Type B pancreatic cell (in vitro differentiated cells): ENCODE measurements around the gene FN3K. TPM values are rescaled to one million over a fixed set of nuclear protein-coding genes. Genes with fewer than 3 reads are reported as not detected.
A peak's percentile ranks its signal among the peaks of the same experiment; 100 is the strongest.

ENCODE experiments used
- DNase-seq: peaks from one replicate; pipeline ENCODE4 v3.0.0; 2021; ENCODE audit warnings: mixed read lengths; ENCODE audit not compliant: unreplicated experiment; ENCODE audit errors: extremely low spot score
- H3K27ac Mint-ChIP-seq: 2 replicates; pipeline ENCODE4 v1.8.0; 2021; ENCODE audit warnings: mild to moderate bottlenecking, mixed read lengths
- H3K27me3 Mint-ChIP-seq: 2 replicates; pipeline ENCODE4 v1.8.0; 2021; ENCODE audit warnings: mixed read lengths
- H3K36me3 Mint-ChIP-seq: 2 replicates; pipeline ENCODE4 v1.8.0; 2021; ENCODE audit warnings: mixed read lengths
- H3K4me1 Mint-ChIP-seq: one replicate; pipeline ENCODE4 v1.8.0; 2021; ENCODE audit warnings: mixed read lengths; ENCODE audit not compliant: unreplicated experiment
- H3K4me3 Mint-ChIP-seq: 2 replicates; pipeline ENCODE4 v1.8.0; 2021; ENCODE audit warnings: mild to moderate bottlenecking, mixed read lengths
- H3K9me3 Mint-ChIP-seq: 2 replicates; pipeline ENCODE4 v1.8.0; 2021; ENCODE audit warnings: mixed read lengths
- long read RNA-seq: library from polyadenylated mRNA; unstranded; transcript quantifications from one replicate; pipeline ENCODE4 v2.0.0, GENCODE V29; 2020
- total RNA-seq: library from RNA; stranded (reverse); gene quantifications from 2 replicates; pipeline ENCODE4 v1.2.1, GENCODE V29; 2021; ENCODE audit warnings: low replicate concordance
- TF ChIP-seq, protein P1 (sequence below): fragments of 200-600 bp; sonication (generic); conservative IDR thresholded peaks from 2 replicates; pipeline ENCODE4 v1.5.0; 2021; ENCODE audit warnings: antibody characterized with exemption, mild to moderate bottlenecking

FN3K gene
- 30.3 and 31.3 TPM in 2 replicates for total RNA-seq
- long read RNA-seq, partial matches to known transcripts, result 1 of 4 reads
- long read RNA-seq, other reads (novel, unspliced or antisense), result 3 of 4 reads

- Mint-ChIP-seq H3K27ac (peak within 1 kb of the TSS; percentile 48), H3K4me1 (no peaks in the 10 kb centered on the region), H3K4me3 (peak within 1 kb of the TSS; percentile 84), H3K36me3 (peaks cover 18% of the 10 kb centered on the region), H3K9me3 (no peaks in the 10 kb centered on the region), H3K27me3 (no peaks in the 10 kb centered on the region)
- DNase-seq, result no peak
- TF ChIP-seq, protein P1, sequence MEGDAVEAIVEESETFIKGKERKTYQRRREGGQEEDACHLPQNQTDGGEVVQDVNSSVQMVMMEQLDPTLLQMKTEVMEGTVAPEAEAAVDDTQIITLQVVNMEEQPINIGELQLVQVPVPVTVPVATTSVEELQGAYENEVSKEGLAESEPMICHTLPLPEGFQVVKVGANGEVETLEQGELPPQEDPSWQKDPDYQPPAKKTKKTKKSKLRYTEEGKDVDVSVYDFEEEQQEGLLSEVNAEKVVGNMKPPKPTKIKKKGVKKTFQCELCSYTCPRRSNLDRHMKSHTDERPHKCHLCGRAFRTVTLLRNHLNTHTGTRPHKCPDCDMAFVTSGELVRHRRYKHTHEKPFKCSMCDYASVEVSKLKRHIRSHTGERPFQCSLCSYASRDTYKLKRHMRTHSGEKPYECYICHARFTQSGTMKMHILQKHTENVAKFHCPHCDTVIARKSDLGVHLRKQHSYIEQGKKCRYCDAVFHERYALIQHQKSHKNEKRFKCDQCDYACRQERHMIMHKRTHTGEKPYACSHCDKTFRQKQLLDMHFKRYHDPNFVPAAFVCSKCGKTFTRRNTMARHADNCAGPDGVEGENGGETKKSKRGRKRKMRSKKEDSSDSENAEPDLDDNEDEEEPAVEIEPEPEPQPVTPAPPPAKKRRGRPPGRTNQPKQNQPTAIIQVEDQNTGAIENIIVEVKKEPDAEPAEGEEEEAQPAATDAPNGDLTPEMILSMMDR, result no peak
These were observed at the start of gene FN3K for GRCh38 chr17:82734987-82735866. Gene FN3K, plus strand, starts transcription at chr17:82735615. Its CDS starts 22 bp downstream, at chr17:82735637.

GRCh38 chr17:82686366-82687324 lies 48.8 kb upstream of the FN3K start:
- Mint-ChIP-seq H3K27me3 (no peaks in the 10 kb centered on the region), H3K4me3 (no peak overlapping the region), H3K4me1 (peaks cover 9% of the 10 kb centered on the region), H3K27ac (no peak overlapping the region), H3K9me3 (no peaks in the 10 kb centered on the region), H3K36me3 (peaks cover 5% of the 10 kb centered on the region)
- DNase-seq, result no peak
- TF ChIP-seq, protein P1, result no peak

- Mint-ChIP-seq H3K27ac (no peak overlapping the region), H3K9me3 (no peaks in the 10 kb centered on the region), H3K4me3 (no peak overlapping the region), H3K27me3 (no peaks in the 10 kb centered on the region), H3K4me1 (peaks cover 9% of the 10 kb centered on the region), H3K36me3 (peaks cover 5% of the 10 kb centered on the region)
- no peak for DNase-seq
- TF ChIP-seq, protein P1, result no peak
These were observed 48.0 kb upstream of the FN3K start for GRCh38 chr17:82687375-82687861.

- no peaks in the 10 kb centered on the region for H3K9me3 Mint-ChIP-seq
- TF ChIP-seq, protein P1, result no peak
- H3K27ac Mint-ChIP-seq, result no peak overlapping the region
- H3K4me1 Mint-ChIP-seq, result peaks cover 9% of the 10 kb centered on the region
- no peaks in the 10 kb centered on the region for H3K27me3 Mint-ChIP-seq
- H3K4me3 Mint-ChIP-seq, result no peak overlapping the region
- DNase-seq, result no peak
- peaks cover 5% of the 10 kb centered on the region for H3K36me3 Mint-ChIP-seq
These were observed 47.5 kb upstream of the FN3K start for GRCh38 chr17:82687871-82688270.

DNA sequence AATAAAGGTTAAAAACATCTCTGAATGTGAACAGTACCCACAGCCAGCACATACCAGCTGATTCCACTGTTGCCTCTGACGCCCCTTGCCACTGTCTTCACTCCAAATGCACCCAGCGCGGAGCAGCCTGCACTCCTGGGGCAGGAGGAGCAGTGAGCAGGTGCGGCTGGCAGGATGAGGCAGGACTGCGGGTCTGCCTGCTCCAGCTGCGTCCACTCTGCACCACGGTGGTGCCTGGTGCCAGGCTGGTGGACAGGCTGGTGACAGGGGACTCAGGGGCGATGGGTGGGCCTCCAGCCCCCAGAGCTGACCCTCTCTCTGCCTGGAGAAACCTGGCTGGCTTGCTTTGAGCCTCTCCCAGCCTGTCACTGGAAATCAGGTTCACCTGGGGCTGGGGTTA lies 46.3 kb upstream of the FN3K start:
- Mint-ChIP-seq H3K36me3 (peaks cover 8% of the 10 kb centered on the region), H3K27ac (no peak overlapping the region), H3K4me3 (no peak overlapping the region), H3K9me3 (no peaks in the 10 kb centered on the region), H3K27me3 (no peaks in the 10 kb centered on the region), H3K4me1 (peaks cover 14% of the 10 kb centered on the region)
- TF ChIP-seq, protein P1, result no peak
- DNase-seq, result no peak
